GM21825 (cell line): Measurements from ENCODE around the gene MALSU1.

ENCODE experiments used
- ATAC-seq: cut with Tn5 transposase; IDR thresholded peaks from one replicate; pipeline ENCODE4 v1.9.1; 2021; ENCODE audit warnings: mild to moderate bottlenecking, moderate library complexity; ENCODE audit not compliant: unreplicated experiment

Gene MALSU1

GRCh38 chr7:23358152-23358674 is 59.1 kb downstream of the MALSU1 start:
- no peak for ATAC-seq
